Measurements from ENCODE around the gene AQP6. TPM values are rescaled to one million over a fixed set of nuclear protein-coding genes. Genes with fewer than 3 reads are reported as not detected.
"Not testable (repeated sequence)": the region's sequence is repeated elsewhere in the genome, so short reads cannot be mapped to it uniquely, and the experiment has no call there.

Gene AQP6
- total RNA-seq, 1 donor from 2014 or later, result not detected

DNA sequence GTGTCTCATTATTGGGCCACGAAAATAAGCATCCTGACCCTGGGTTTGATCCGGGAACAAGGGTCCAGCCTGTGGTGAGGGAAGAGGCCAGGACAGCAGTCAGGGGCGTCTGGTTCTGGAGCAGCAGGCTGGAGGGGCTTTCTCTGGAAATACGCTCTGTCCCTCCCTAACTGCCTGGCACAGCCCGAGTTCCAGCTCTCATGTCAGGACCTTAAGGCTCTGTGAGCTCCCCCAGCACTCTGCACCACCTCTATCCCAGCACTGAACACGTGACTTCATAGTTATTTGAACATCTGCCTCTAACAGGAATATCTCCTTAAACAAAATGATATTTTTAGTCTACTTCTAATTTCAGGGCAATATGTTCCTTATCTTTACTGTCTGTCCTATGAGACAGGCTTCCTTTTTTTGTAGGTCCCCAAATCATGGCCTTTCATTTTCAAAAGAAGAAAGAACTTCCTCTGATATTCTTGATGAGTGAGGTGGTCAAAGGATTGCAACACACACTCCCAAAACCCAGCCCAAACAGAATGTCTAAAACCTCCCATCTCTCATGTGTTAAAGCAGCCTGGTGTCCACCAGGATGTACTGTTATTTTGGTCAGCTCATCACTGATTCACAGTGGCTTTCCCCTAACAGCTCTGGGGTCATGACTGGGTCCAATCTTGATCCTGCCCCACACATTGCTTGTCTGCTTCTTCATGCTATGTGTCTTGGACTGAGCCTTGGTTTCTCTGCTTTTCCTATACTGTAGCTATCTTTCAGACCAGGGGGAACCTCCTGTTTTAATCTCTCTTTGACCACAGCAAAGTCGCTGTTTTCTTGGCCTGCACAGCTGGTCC lies 9.7 kb downstream of the AQP6 start:
- Mint-ChIP-seq H3K9me3 (ENCODE audit: unreplicated experiment) (no peaks in the 10 kb centered on the region), H3K36me3 (ENCODE audit: unreplicated experiment) (no peaks in the 10 kb centered on the region), H3K27me3 (ENCODE audit: unreplicated experiment) (no peaks in the 10 kb centered on the region), H3K27ac (ENCODE audit: unreplicated experiment) (no peak overlapping the region), H3K4me3 (ENCODE audit: unreplicated experiment) (no peak overlapping the region), H3K4me1 (ENCODE audit: unreplicated experiment) (peaks cover 17% of the 10 kb centered on the region)
- DNase-seq (ENCODE audit: extremely low spot score, unreplicated experiment), result no peak
- TF ChIP-seq, protein P1, sequence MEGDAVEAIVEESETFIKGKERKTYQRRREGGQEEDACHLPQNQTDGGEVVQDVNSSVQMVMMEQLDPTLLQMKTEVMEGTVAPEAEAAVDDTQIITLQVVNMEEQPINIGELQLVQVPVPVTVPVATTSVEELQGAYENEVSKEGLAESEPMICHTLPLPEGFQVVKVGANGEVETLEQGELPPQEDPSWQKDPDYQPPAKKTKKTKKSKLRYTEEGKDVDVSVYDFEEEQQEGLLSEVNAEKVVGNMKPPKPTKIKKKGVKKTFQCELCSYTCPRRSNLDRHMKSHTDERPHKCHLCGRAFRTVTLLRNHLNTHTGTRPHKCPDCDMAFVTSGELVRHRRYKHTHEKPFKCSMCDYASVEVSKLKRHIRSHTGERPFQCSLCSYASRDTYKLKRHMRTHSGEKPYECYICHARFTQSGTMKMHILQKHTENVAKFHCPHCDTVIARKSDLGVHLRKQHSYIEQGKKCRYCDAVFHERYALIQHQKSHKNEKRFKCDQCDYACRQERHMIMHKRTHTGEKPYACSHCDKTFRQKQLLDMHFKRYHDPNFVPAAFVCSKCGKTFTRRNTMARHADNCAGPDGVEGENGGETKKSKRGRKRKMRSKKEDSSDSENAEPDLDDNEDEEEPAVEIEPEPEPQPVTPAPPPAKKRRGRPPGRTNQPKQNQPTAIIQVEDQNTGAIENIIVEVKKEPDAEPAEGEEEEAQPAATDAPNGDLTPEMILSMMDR (IDR thresholded peaks at IDR 0.05), result no peak

DNA sequence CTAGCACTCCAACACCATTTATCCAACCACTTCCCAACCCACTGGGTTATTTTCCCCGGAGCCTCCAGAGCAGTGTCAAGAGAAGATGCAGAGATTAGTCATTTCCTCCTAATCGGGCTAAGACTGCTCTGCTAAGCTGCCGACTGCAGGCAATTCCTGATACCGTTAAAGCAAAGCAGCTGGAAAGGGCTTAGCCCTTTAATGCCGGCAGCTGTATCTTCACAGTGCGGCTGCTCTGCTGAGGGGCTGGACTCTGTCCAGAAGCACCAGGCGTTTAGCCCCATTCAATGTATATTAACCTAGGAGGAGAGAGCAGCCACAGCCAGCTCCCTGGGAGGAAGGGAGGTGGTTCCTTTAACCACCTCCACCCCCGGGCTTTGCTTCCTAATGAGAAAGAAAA lies 11.1 kb downstream of the AQP6 start:
- Mint-ChIP-seq H3K4me3 (ENCODE audit: unreplicated experiment) (peak overlapping the region; percentile 26), H3K4me1 (ENCODE audit: unreplicated experiment) (peaks cover 17% of the 10 kb centered on the region), H3K9me3 (ENCODE audit: unreplicated experiment) (no peaks in the 10 kb centered on the region), H3K27ac (ENCODE audit: unreplicated experiment) (peak overlapping the region; percentile 83), H3K27me3 (ENCODE audit: unreplicated experiment) (no peaks in the 10 kb centered on the region), H3K36me3 (ENCODE audit: unreplicated experiment) (peaks cover 5% of the 10 kb centered on the region)
- DNase-seq (ENCODE audit: extremely low spot score, unreplicated experiment), result peak; percentile 83
- TF ChIP-seq, protein P1 (IDR thresholded peaks at IDR 0.05), result no peak

DNA sequence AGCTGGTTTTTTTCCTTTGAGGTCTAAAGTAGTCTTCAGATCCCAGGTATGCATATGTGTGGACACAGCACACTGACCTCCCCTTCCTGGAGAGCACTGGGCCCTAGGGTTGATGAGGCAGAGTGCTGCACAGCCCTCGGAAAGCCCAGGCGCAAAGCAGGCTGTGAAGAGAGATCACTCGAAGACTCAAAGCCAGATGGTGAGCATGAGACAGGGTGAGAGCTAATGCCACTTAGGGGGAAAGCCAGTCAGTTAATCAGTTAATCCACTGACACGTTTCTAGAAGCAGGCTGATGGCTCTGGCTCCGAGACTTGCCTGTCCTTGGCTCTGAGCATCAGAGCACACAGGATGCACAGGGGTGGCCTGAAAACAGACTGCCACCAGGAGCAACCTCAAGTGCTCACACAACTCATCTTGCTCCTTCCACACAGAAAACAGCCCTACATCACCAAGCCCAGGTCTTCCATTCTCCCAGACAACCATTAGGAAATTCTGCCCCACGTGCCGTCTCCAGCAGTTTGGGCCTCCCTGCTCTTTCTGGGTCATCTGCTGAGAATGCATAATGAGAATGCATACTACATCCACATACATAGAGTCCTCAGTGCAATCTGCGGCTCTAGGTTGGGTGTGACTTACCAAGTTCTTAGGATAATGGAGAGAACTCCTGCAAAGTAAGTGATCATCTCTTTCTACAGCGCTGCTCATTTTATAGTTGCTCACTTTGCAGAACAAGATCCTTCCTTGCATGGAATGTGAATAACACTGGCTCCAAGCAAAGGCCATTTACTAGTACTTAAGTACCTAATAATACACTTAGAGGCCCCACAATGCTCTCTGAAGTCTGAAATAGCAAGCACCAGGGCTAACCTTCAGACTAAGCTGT lies 12.0 kb downstream of the AQP6 start:
- Mint-ChIP-seq H3K4me1 (ENCODE audit: unreplicated experiment) (peaks cover 17% of the 10 kb centered on the region), H3K27ac (ENCODE audit: unreplicated experiment) (peak overlapping the region; percentile 83), H3K36me3 (ENCODE audit: unreplicated experiment) (peaks cover 5% of the 10 kb centered on the region), H3K9me3 (ENCODE audit: unreplicated experiment) (no peaks in the 10 kb centered on the region), H3K27me3 (ENCODE audit: unreplicated experiment) (no peaks in the 10 kb centered on the region), H3K4me3 (ENCODE audit: unreplicated experiment) (no peak overlapping the region)
- TF ChIP-seq, protein P1 (IDR thresholded peaks at IDR 0.05), result no peak
- DNase-seq (ENCODE audit: extremely low spot score, unreplicated experiment), result peak; percentile 66

DNA sequence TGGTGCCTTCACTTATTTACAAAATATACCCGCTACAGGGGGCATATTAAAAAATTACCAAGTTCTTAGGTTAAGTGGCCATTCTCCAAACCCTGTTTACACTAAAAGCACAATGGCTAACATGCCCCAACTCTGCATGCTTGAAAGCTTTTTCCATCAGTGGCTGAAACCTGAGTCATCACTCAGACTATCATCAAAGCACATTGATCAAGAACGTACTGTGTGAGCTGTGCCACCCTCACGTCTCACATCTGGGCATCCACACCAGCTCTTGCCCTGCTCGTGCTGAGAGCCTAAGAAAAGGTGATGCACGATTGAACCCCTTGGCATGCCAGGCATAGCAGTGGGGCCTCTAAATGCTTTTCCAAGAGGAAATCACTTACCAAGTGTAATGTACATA lies 13.2 kb downstream of the AQP6 start:
- TF ChIP-seq, protein P1 (IDR thresholded peaks at IDR 0.05), result no peak
- H3K4me1 Mint-ChIP-seq (ENCODE audit: unreplicated experiment), result peaks cover 19% of the 10 kb centered on the region
- H3K36me3 Mint-ChIP-seq (ENCODE audit: unreplicated experiment), result peaks cover 12% of the 10 kb centered on the region
- no peak overlapping the region for H3K4me3 Mint-ChIP-seq (ENCODE audit: unreplicated experiment)
- H3K27me3 Mint-ChIP-seq (ENCODE audit: unreplicated experiment), result no peaks in the 10 kb centered on the region
- H3K9me3 Mint-ChIP-seq (ENCODE audit: unreplicated experiment), result no peaks in the 10 kb centered on the region
- peak; percentile 30 for DNase-seq (ENCODE audit: extremely low spot score, unreplicated experiment)
- H3K27ac Mint-ChIP-seq (ENCODE audit: unreplicated experiment), result no peak overlapping the region

DNA sequence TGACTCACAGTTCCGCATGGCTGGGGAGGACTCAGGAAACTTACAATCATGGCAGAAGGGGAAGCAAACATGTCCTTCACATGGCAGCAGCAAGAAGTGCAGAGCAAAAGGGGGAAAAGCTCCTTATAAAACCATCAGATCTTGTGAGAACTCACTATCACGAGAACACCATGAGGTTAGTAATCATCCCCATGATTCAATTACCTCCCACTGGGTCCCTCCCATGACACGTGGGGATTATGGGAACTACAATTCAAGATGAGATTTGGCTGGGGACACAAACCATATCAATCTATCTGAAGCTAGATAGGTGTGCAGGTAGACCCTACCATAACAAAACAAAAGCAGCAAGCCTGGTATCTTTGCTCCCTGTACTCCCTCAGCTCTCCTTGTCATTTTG lies 13.7 kb downstream of the AQP6 start:
- not testable (repeated sequence) for DNase-seq (ENCODE audit: extremely low spot score, unreplicated experiment); H3K27me3 Mint-ChIP-seq (ENCODE audit: unreplicated experiment); H3K4me3 Mint-ChIP-seq (ENCODE audit: unreplicated experiment); H3K9me3 Mint-ChIP-seq (ENCODE audit: unreplicated experiment); H3K27ac Mint-ChIP-seq (ENCODE audit: unreplicated experiment)
- Mint-ChIP-seq H3K36me3 (ENCODE audit: unreplicated experiment) (peaks cover 12% of the 10 kb centered on the region), H3K4me1 (ENCODE audit: unreplicated experiment) (peaks cover 19% of the 10 kb centered on the region)
